Bone marrow (tissue), 2 donors: Measurements from ENCODE around the gene PDPK1.
A peak's percentile ranks its signal among the peaks of the same experiment; 100 is the strongest.

ENCODE experiments used
- DNase-seq, 2 donors: peaks; one replicate each; lab custom pipeline; 2025; lab: John Stamatoyannopoulos, UW

The PDPK1 gene

GRCh38 chr16:2507052-2507659, 30.7 kb upstream of the PDPK1 start:
- DNase-seq, result peak in 1 of 2 donors; percentile 8

GRCh38 chr16:2507665-2508064, 30.2 kb upstream of the PDPK1 start:
- peak in 1 of 2 donors; percentile 41 for DNase-seq

GRCh38 chr16:2508722-2509400, 29.0 kb upstream of the PDPK1 start:
- no peak for DNase-seq

GRCh38 chr16:2511128-2511800, 26.6 kb upstream of the PDPK1 start:
- no peak for DNase-seq

- no peak for DNase-seq
These were observed 25.7 kb upstream of the PDPK1 start for GRCh38 chr16:2511996-2512734.

GRCh38 chr16:2512735-2513404, 25.0 kb upstream of the PDPK1 start:
- no peak for DNase-seq

- DNase-seq, result peak; percentile 61 to 88
These were observed 24.2 kb upstream of the PDPK1 start, which contains the start of gene ATP6V0C for GRCh38 chr16:2513405-2514332. Gene ATP6V0C (plus strand): TSS chr16:2513952. CDS start chr16:2514104, 152 bp downstream.

GRCh38 chr16:2514333-2515179, 23.3 kb upstream of the PDPK1 start:
- DNase-seq, result no peak

GRCh38 chr16:2515180-2515851, 22.5 kb upstream of the PDPK1 start:
- DNase-seq, result no peak

GRCh38 chr16:2516391-2517240, 21.2 kb upstream of the PDPK1 start:
- DNase-seq, result peak; percentile 49 to 67

- no peak for DNase-seq
These were observed 19.7 kb upstream of the PDPK1 start for GRCh38 chr16:2517954-2518605.

- DNase-seq, result no peak
These were observed 18.8 kb upstream of the PDPK1 start for GRCh38 chr16:2518823-2519710.

GRCh38 chr16:2519711-2520080, 18.1 kb upstream of the PDPK1 start:
- DNase-seq, result no peak

GRCh38 chr16:2520097-2520783, 17.6 kb upstream of the PDPK1 start, which contains the start of gene AMDHD2:
Gene AMDHD2 (plus strand): TSS chr16:2520371. CDS start chr16:2520459, 88 bp downstream.
- peak; percentile 64 to 82 for DNase-seq

- no peak for DNase-seq
These were observed 16.9 kb upstream of the PDPK1 start for GRCh38 chr16:2520784-2521531.
